Measurements from ENCODE around the gene TRPT1. TPM values are rescaled to one million over a fixed set of nuclear protein-coding genes. Genes with fewer than 3 reads are reported as not detected.

Gene TRPT1
- polyA plus RNA-seq, 2 of the 4 experiments (the other 2 are of a cell fraction): 18.6 to 28.5 TPM

DNA sequence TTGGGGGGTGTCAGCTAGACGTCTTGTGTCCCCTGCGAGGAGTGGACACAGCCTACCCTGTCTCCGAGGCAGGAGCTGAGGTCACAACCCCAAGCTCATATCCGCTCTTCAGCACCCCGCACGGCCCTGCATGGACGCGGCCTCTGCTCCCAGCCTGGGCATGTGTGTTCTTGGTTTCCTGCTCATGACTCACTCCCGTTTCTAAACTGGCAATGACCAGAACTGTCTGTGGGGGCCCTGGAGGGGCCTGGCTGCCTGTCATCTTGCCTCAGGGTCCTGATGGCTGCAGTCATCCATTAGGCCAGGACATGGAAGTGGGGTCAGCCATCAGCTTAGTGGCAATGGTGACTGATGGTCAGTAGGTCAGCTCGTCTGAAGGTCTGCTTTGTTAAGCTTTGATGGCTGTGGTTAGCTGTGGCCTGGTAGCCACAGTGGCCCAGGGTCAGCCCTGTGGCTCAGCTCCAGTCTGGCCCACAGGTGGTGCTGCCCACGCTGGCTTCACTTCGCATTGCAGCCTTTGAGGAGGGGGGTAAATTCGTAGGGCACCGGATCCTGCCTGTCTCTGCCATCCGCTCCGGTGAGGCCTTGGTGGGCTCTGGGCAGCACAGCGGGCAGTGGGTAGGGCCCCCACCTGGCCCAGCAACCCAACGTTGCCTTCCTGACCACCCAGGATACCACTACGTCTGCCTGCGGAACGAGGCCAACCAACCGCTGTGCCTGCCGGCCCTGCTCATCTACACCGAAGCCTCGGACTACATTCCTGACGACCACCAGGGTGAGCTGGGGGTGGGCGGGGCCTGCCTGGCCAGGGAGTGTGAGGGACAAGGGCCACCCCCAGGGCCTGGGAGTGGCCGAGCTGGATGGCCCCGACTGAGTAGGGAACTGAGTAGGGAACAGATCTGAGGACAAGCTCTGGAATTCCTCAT is 37.3 kb upstream of the TRPT1 start:
- no peak overlapping the region for H3K4me3 ChIP-seq
- TF ChIP-seq BHLHE40 (IDR thresholded peaks at IDR 0.05; ENCODE audit: low read depth, low read length): no peak
- no peak for TF ChIP-seq EP300 (IDR thresholded peaks at IDR 0.05)
- TF ChIP-seq, protein P1, sequence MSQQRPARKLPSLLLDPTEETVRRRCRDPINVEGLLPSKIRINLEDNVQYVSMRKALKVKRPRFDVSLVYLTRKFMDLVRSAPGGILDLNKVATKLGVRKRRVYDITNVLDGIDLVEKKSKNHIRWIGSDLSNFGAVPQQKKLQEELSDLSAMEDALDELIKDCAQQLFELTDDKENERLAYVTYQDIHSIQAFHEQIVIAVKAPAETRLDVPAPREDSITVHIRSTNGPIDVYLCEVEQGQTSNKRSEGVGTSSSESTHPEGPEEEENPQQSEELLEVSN (IDR thresholded peaks at IDR 0.05; ENCODE audit: borderline replicate concordance, low read depth): no peak
- TF ChIP-seq NR3C1 (IDR thresholded peaks at IDR 0.05): no peak
- no peak for TF ChIP-seq CBX2 (IDR thresholded peaks at IDR 0.05; ENCODE audit: borderline replicate concordance, low read depth)
- no peak for TF ChIP-seq MAFK (IDR thresholded peaks at IDR 0.05; ENCODE audit: partially characterized antibody)
- TF ChIP-seq FOSB (CRISPR knock-in tag; IDR thresholded peaks at IDR 0.05): no peak
- TF ChIP-seq, protein P2, sequence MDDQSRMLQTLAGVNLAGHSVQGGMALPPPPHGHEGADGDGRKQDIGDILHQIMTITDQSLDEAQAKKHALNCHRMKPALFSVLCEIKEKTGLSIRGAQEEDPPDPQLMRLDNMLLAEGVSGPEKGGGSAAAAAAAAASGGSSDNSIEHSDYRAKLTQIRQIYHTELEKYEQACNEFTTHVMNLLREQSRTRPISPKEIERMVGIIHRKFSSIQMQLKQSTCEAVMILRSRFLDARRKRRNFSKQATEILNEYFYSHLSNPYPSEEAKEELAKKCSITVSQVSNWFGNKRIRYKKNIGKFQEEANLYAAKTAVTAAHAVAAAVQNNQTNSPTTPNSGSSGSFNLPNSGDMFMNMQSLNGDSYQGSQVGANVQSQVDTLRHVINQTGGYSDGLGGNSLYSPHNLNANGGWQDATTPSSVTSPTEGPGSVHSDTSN (IDR thresholded peaks at IDR 0.05): no peak
- no peak for TF ChIP-seq SMC3 (IDR thresholded peaks at IDR 0.05)
- TF ChIP-seq, protein P3, sequence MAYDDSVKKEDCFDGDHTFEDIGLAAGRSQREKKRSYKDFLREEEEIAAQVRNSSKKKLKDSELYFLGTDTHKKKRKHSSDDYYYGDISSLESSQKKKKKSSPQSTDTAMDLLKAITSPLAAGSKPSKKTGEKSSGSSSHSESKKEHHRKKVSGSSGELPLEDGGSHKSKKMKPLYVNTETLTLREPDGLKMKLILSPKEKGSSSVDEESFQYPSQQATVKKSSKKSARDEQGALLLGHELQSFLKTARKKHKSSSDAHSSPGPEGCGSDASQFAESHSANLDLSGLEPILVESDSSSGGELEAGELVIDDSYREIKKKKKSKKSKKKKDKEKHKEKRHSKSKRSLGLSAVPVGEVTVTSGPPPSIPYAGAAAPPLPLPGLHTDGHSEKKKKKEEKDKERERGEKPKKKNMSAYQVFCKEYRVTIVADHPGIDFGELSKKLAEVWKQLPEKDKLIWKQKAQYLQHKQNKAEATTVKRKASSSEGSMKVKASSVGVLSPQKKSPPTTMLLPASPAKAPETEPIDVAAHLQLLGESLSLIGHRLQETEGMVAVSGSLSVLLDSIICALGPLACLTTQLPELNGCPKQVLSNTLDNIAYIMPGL (CRISPR knock-in tag; IDR thresholded peaks at IDR 0.05; ENCODE audit: borderline replicate concordance): no peak
- no peak for TF ChIP-seq FOXS1 (CRISPR knock-in tag; IDR thresholded peaks at IDR 0.05)
- no peak for TF ChIP-seq POLR2A (IDR thresholded peaks at IDR 0.05; ENCODE audit: low read length)
- TF ChIP-seq, protein P4, sequence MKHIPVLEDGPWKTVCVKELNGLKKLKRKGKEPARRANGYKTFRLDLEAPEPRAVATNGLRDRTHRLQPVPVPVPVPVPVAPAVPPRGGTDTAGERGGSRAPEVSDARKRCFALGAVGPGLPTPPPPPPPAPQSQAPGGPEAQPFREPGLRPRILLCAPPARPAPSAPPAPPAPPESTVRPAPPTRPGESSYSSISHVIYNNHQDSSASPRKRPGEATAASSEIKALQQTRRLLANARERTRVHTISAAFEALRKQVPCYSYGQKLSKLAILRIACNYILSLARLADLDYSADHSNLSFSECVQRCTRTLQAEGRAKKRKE (CRISPR knock-in tag; IDR thresholded peaks at IDR 0.05; ENCODE audit: low read depth): no peak
- peak in 1 of 2 experiments; percentile 39; a peak in 3 of 6 replicates for ATAC-seq
- ChIA-PET CTCF (interaction anchor here (0.9 to 16.0 kb wide), 8 partner anchors 8 to 92 kb away, joined by 3 to 220 read pairs (median 4); partner anchors contain the start of genes CATSPERZ, ESRRA, PLCB3 and PPP1R14B), POLR2A (interaction anchor here (1.7 kb wide), 1 partner anchor 41 kb away, joined by 6 read pairs; no protein-coding TSS in a partner anchor)
- H3K4me2 ChIP-seq: no peak overlapping the region
- 82% methylated on average over 17 of the region's 29 CpGs for WGBS (ENCODE audit: missing lambda C conversion rate)
- H3K27ac ChIP-seq: no peak overlapping the region
- DNase-seq (ENCODE audit: low read depth in 1 of 2, low spot score in 1 of 2): no peak
- no peaks in the 10 kb centered on the region for H3K9me3 ChIP-seq
- peaks cover 6% of the 10 kb centered on the region for H3K4me1 ChIP-seq
- FAIRE-seq: no peak

DNA sequence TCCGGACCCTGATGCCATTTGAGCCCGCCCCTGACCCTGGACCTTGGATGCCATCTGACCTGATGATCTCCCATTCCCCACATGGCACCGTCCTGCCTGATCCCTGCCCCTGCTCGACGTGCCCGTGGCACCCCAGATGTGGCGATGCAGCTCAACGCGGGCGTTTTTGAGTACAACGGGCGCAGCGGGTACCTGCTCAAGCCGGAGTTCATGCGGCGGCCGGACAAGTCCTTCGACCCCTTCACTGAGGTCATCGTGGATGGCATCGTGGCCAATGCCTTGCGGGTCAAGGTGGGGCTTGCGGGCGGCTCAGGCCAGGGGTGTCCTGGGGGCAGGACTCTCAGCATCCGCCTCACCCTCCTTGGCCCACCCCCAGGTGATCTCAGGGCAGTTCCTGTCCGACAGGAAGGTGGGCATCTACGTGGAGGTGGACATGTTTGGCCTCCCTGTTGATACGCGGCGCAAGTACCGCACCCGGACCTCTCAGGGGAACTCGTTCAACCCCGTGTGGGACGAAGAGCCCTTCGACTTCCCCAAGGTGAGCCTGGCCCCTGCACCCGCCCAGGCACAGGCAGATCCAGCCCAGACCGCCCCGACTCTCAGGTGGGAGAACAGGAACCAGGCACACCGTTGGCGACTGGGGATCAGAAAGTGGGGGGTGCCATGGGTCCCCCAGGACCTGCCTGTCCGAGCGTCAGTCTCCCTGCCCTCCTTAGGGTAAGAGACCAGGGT is 36.5 kb upstream of the TRPT1 start:
- WGBS (ENCODE audit: missing lambda C conversion rate): 94% methylated on average over 32 of the region's 42 CpGs
- FAIRE-seq (no peak), ATAC-seq (no peak), DNase-seq (ENCODE audit: low read depth in 1 of 2, low spot score in 1 of 2) (no peak)
- Histone ChIP-seq H3K4me2 (no peak overlapping the region), H3K4me1 (no peaks in the 10 kb centered on the region), H3K9me3 (no peaks in the 10 kb centered on the region), H3K27ac (no peak overlapping the region), H3K4me3 (no peak overlapping the region)
- CTCF ChIA-PET: interaction anchor here (0.9 to 16.0 kb wide), 5 partner anchors 9 to 57 kb away, joined by 3 to 220 read pairs (median 4); partner anchors contain the start of genes CATSPERZ, ESRRA, PLCB3 and PPP1R14B
- POLR2A ChIA-PET: interaction anchor here (1.7 kb wide), 1 partner anchor 42 kb away, joined by 6 read pairs; no protein-coding TSS in a partner anchor
- TF ChIP-seq ZSCAN20 (CRISPR knock-in tag; IDR thresholded peaks at IDR 0.05): no peak
- TF ChIP-seq HEYL (CRISPR knock-in tag; IDR thresholded peaks at IDR 0.05): no peak
- TF ChIP-seq, protein P1 (IDR thresholded peaks at IDR 0.05; ENCODE audit: borderline replicate concordance, low read depth): no peak
- TF ChIP-seq PHF8 (IDR thresholded peaks at IDR 0.05; ENCODE audit: borderline replicate concordance, low read depth): no peak
- TF ChIP-seq MYC (IDR thresholded peaks at IDR 0.05; ENCODE audit: borderline replicate concordance, low read length): no peak
- TF ChIP-seq, protein P5, sequence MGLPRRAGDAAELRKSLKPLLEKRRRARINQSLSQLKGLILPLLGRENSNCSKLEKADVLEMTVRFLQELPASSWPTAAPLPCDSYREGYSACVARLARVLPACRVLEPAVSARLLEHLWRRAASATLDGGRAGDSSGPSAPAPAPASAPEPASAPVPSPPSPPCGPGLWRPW (IDR thresholded peaks at IDR 0.05): no peak
- TF ChIP-seq, protein P2 (IDR thresholded peaks at IDR 0.05): no peak
- no peak for TF ChIP-seq NFE2L2 (conservative IDR thresholded peaks at IDR 0.05; ENCODE audit: low read length)
- TF ChIP-seq HDAC2 (IDR thresholded peaks at IDR 0.05): no peak
- TF ChIP-seq ESRRA (IDR thresholded peaks at IDR 0.05; ENCODE audit: borderline replicate concordance, low read length): no peak
- TF ChIP-seq, protein P6, sequence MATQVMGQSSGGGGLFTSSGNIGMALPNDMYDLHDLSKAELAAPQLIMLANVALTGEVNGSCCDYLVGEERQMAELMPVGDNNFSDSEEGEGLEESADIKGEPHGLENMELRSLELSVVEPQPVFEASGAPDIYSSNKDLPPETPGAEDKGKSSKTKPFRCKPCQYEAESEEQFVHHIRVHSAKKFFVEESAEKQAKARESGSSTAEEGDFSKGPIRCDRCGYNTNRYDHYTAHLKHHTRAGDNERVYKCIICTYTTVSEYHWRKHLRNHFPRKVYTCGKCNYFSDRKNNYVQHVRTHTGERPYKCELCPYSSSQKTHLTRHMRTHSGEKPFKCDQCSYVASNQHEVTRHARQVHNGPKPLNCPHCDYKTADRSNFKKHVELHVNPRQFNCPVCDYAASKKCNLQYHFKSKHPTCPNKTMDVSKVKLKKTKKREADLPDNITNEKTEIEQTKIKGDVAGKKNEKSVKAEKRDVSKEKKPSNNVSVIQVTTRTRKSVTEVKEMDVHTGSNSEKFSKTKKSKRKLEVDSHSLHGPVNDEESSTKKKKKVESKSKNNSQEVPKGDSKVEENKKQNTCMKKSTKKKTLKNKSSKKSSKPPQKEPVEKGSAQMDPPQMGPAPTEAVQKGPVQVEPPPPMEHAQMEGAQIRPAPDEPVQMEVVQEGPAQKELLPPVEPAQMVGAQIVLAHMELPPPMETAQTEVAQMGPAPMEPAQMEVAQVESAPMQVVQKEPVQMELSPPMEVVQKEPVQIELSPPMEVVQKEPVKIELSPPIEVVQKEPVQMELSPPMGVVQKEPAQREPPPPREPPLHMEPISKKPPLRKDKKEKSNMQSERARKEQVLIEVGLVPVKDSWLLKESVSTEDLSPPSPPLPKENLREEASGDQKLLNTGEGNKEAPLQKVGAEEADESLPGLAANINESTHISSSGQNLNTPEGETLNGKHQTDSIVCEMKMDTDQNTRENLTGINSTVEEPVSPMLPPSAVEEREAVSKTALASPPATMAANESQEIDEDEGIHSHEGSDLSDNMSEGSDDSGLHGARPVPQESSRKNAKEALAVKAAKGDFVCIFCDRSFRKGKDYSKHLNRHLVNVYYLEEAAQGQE (IDR thresholded peaks at IDR 0.05): no peak
- no peak for TF ChIP-seq CEBPB (IDR thresholded peaks at IDR 0.05)

Measured in A549 (cell line).